HG03558 (cell line): Measurements from ENCODE around the gene CEP70.
A peak's percentile ranks its signal among the peaks of the same experiment; 100 is the strongest.
"Not testable (repeated sequence)": the region's sequence is repeated elsewhere in the genome, so short reads cannot be mapped to it uniquely, and the experiment has no call there.

Experiments
- ATAC-seq: cut with Tn5 transposase; IDR thresholded peaks from one replicate; pipeline ENCODE4 v1.9.1; 2021; ENCODE audit warnings: moderate number of reproducible peaks; ENCODE audit not compliant: unreplicated experiment; ENCODE audit errors: extremely low read depth

Gene CEP70

GRCh38 chr3:138594150-138594934 lies at the start of gene CEP70:
CEP70 (minus strand) TSS chr3:138594260; CDS start chr3:138572927, 21,333 bp downstream.
- peak; percentile 81 for ATAC-seq

GRCh38 chr3:138642927-138643253 lies 48.8 kb upstream of the CEP70 start:
- ATAC-seq = no peak

GRCh38 chr3:138642226-138642926 lies 48.3 kb upstream of the CEP70 start:
- ATAC-seq = no peak

- no peak for ATAC-seq
These were observed 46.5 kb upstream of the CEP70 start for GRCh38 chr3:138640537-138640936.

- no peak for ATAC-seq
These were observed 44.6 kb upstream of the CEP70 start for GRCh38 chr3:138638641-138639040.

- ATAC-seq = no peak
These were observed 35.5 kb upstream of the CEP70 start for GRCh38 chr3:138629526-138629925.

- ATAC-seq = no peak
These were observed 31.8 kb upstream of the CEP70 start for GRCh38 chr3:138625707-138626365.

GRCh38 chr3:138624518-138624917 lies 30.5 kb upstream of the CEP70 start:
- no peak for ATAC-seq

GRCh38 chr3:138620431-138620830 lies 26.4 kb upstream of the CEP70 start:
- no peak for ATAC-seq

- ATAC-seq = no peak
These were observed 21.4 kb upstream of the CEP70 start for GRCh38 chr3:138615462-138615861.

GRCh38 chr3:138609898-138610266 lies 15.8 kb upstream of the CEP70 start:
- no peak for ATAC-seq

GRCh38 chr3:138608322-138609135 lies 14.5 kb upstream of the CEP70 start, which contains the start of gene FAIM:
FAIM (plus strand) TSS chr3:138608771; CDS start chr3:138619727, 10,956 bp downstream.
- peak; percentile 47 for ATAC-seq

GRCh38 chr3:138604106-138604595 lies 10.1 kb upstream of the CEP70 start:
- ATAC-seq = not testable (repeated sequence)

GRCh38 chr3:138601661-138602060 lies 7.6 kb upstream of the CEP70 start:
- ATAC-seq = not testable (repeated sequence)

- ATAC-seq = no peak
These were observed 6.2 kb upstream of the CEP70 start for GRCh38 chr3:138600100-138600745.

- ATAC-seq = no peak
These were observed 4.5 kb upstream of the CEP70 start for GRCh38 chr3:138598534-138598933.

GRCh38 chr3:138597186-138597976 lies 3.3 kb upstream of the CEP70 start:
- ATAC-seq = not testable (repeated sequence)

GRCh38 chr3:138594935-138595610 lies 1.0 kb upstream of the CEP70 start:
- no peak for ATAC-seq
